GM18909 (cell line): ENCODE data around the gene MRNIP.

Experiments used
- ATAC-seq: cut with Tn5 transposase; IDR thresholded peaks from one replicate; pipeline ENCODE4 v1.9.1; 2021; ENCODE audit warnings: mild to moderate bottlenecking; ENCODE audit not compliant: unreplicated experiment, poor library complexity

MRNIP gene

GRCh38 chr5:179824745-179825112, 33.9 kb downstream of the MRNIP start:
- no peak for ATAC-seq

- ATAC-seq: no peak
These were observed 34.5 kb downstream of the MRNIP start for GRCh38 chr5:179823937-179824744.

- ATAC-seq: no peak
These were observed 36.1 kb downstream of the MRNIP start for GRCh38 chr5:179822444-179822990.

- ATAC-seq: no peak
These were observed 36.6 kb downstream of the MRNIP start for GRCh38 chr5:179822059-179822432.

- ATAC-seq: peak; percentile 45
These were observed 37.1 kb downstream of the MRNIP start for GRCh38 chr5:179821298-179822058.

- ATAC-seq: peak; percentile 48
These were observed 37.9 kb downstream of the MRNIP start, which contains the start of gene SQSTM1 for GRCh38 chr5:179820483-179821297. TSS of gene SQSTM1 (plus strand) at chr5:179820905. CDS start at chr5:179820937, 32 bp downstream.

- ATAC-seq: no peak
These were observed 38.5 kb downstream of the MRNIP start for GRCh38 chr5:179820127-179820482.

GRCh38 chr5:179819296-179820126, 39.1 kb downstream of the MRNIP start:
- ATAC-seq: no peak

GRCh38 chr5:179818746-179819295, 39.8 kb downstream of the MRNIP start:
- ATAC-seq: peak; percentile 71

- ATAC-seq: no peak
These were observed 40.5 kb downstream of the MRNIP start for GRCh38 chr5:179817890-179818745.

GRCh38 chr5:179817470-179817840, 41.2 kb downstream of the MRNIP start:
- ATAC-seq: no peak

- ATAC-seq: no peak
These were observed 41.7 kb downstream of the MRNIP start for GRCh38 chr5:179816796-179817469.

- ATAC-seq: no peak
These were observed 42.2 kb downstream of the MRNIP start for GRCh38 chr5:179816401-179816795.

- ATAC-seq: no peak
These were observed 42.9 kb downstream of the MRNIP start for GRCh38 chr5:179815491-179816249.

- ATAC-seq: no peak
These were observed 44.5 kb downstream of the MRNIP start for GRCh38 chr5:179814090-179814489.

- ATAC-seq: no peak
These were observed 45.5 kb downstream of the MRNIP start for GRCh38 chr5:179812997-179813607.
